ENCODE data around the gene BHMT2. TPM values are rescaled to one million over a fixed set of nuclear protein-coding genes. Genes with fewer than 3 reads are reported as not detected.

Gene BHMT2
- total RNA-seq, 1 donor from 2014 or later: not detected

GRCh38 chr5:79136618-79137017 lies 67.1 kb downstream of the BHMT2 start:
- no peak for TF ChIP-seq CTCF (IDR thresholded peaks at IDR 0.05; ENCODE audit: insufficient read depth, low read depth, low read length)
- TF ChIP-seq EZH2 (IDR thresholded peaks at IDR 0.05; ENCODE audit: insufficient read depth, low read length): no peak
- Mint-ChIP-seq H3K4me1 (ENCODE audit: low read depth, unreplicated experiment) (peaks cover 2% of the 10 kb centered on the region), H3K4me3 (ENCODE audit: unreplicated experiment) (no peak overlapping the region), H3K9me3 (ENCODE audit: unreplicated experiment) (peaks cover 4% of the 10 kb centered on the region), H3K27ac (ENCODE audit: unreplicated experiment) (no peak overlapping the region), H3K36me3 (ENCODE audit: low read depth, unreplicated experiment) (peaks cover 3% of the 10 kb centered on the region), H3K27me3 (ENCODE audit: low read depth, unreplicated experiment) (no peaks in the 10 kb centered on the region)
- peaks cover 4% of the 10 kb centered on the region for H3K9me3 ChIP-seq (ENCODE audit: insufficient read depth, low read depth, low read length)
- no peak for FAIRE-seq
- no peaks in the 10 kb centered on the region for H3K36me3 ChIP-seq (ENCODE audit: insufficient read depth, low read length)
- H4K20me1 ChIP-seq (ENCODE audit: insufficient read depth, low read length): no peaks in the 10 kb centered on the region
- H2AFZ ChIP-seq (ENCODE audit: low read depth, low read length): no peak overlapping the region
- H3K79me2 ChIP-seq (ENCODE audit: insufficient read depth, low read length): no peaks in the 10 kb centered on the region
- no peak overlapping the region for H3K27ac ChIP-seq (ENCODE audit: low read depth, low read length)
- no peak for DNase-seq (ENCODE audit: low read depth)
- no peak overlapping the region for H3K4me3 ChIP-seq (ENCODE audit: insufficient read depth, low read depth, low read length)
- no peaks in the 10 kb centered on the region for H3K27me3 ChIP-seq (ENCODE audit: insufficient read depth, low read length)
- H3K4me2 ChIP-seq (ENCODE audit: low read length): no peak overlapping the region
- peaks cover 4% of the 10 kb centered on the region for H3K4me1 ChIP-seq (ENCODE audit: insufficient read depth, low read length)
- no peak overlapping the region for H3K9ac ChIP-seq (ENCODE audit: low read length)

Other genes starting within 250 kb of the BHMT2 start
- gene ARSB, start 84.5 kb upstream of the BHMT2 start, total RNA-seq: 30.2 and 32.0 TPM in 2 replicates
- gene DMGDH, start 93 bp upstream of the BHMT2 start, total RNA-seq: not detected in 2 replicates
- gene BHMT, start 42.0 kb downstream of the BHMT2 start, total RNA-seq: not detected in 2 replicates
- 7.0 and 9.0 TPM in 2 replicates for gene JMY, start 166.4 kb downstream of the BHMT2 start, total RNA-seq

Measured in astrocyte (in vitro differentiated cells and primary cell).